Glomerular visceral epithelial cell (primary cell): ENCODE measurements around the gene HOXC5.
"Not testable (repeated sequence)": the region's sequence is repeated elsewhere in the genome, so short reads cannot be mapped to it uniquely, and the experiment has no call there.

ENCODE experiments used
- DNase-seq: peaks from one replicate; pipeline ENCODE4 v3.0.0-alpha.2; 2016; ENCODE audit errors: extremely low spot score

HOXC5 gene

DNA sequence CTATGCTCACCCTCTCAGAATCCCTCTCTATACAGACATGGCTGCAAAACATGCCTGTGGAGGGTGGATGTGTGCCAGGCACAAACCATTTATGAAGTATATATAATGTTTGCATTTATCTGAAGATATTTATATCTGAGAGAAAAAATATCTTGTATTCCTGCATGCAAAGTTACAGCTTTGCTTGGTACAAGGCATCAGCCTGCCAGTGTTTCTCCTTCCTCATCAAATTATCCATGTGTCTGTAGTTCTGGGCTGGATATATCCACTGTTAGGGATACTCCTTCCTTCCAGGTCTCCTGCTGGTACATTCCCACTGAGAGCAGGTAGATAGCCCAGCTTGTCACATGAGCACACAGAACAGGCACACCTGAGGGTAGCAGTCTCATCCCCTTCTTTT, 32.8 kb downstream of the HOXC5 start:
- DNase-seq: no peak

- DNase-seq: no peak
Measured at GRCh38 chr12:54066408-54066807, 33.6 kb downstream of the HOXC5 start.

GRCh38 chr12:54068418-54069070, 35.7 kb downstream of the HOXC5 start:
- no peak for DNase-seq

DNA sequence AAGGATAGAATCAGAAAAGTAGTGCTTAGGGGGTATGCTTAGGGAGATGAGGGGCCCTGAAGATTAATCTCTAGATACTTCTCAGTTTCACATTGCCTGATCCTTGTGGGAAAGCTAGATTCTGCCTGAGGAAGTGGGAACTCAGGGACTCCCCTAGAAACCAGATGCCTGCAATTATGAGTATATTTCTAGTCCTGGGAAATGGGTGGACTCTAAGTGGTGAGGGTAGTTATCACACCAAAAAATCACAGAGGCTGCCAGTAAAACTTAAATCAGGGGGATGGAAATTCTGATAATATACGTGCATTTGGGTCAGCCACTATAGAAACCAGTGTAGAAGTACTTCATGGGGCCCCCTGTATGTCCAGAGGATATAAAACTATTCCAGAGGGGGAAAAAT, 39.1 kb downstream of the HOXC5 start:
- DNase-seq: no peak

GRCh38 chr12:54074308-54074707, 41.5 kb downstream of the HOXC5 start:
- DNase-seq: no peak

- no peak for DNase-seq
Measured at GRCh38 chr12:54075409-54075808, 42.6 kb downstream of the HOXC5 start.

- no peak for DNase-seq
Measured at GRCh38 chr12:54075974-54076373, 43.1 kb downstream of the HOXC5 start.

- not testable (repeated sequence) for DNase-seq
Measured at GRCh38 chr12:54077843-54078242, 45.0 kb downstream of the HOXC5 start.

GRCh38 chr12:54079115-54079514, 46.3 kb downstream of the HOXC5 start:
- DNase-seq: not testable (repeated sequence)

GRCh38 chr12:54080008-54080924, 47.4 kb downstream of the HOXC5 start:
- DNase-seq: peak; percentile 38

- DNase-seq: peak; percentile 46
Measured at GRCh38 chr12:54081053-54081514, 48.2 kb downstream of the HOXC5 start.

GRCh38 chr12:54081581-54082396, 48.9 kb downstream of the HOXC5 start:
- DNase-seq: peak; percentile 47

DNA sequence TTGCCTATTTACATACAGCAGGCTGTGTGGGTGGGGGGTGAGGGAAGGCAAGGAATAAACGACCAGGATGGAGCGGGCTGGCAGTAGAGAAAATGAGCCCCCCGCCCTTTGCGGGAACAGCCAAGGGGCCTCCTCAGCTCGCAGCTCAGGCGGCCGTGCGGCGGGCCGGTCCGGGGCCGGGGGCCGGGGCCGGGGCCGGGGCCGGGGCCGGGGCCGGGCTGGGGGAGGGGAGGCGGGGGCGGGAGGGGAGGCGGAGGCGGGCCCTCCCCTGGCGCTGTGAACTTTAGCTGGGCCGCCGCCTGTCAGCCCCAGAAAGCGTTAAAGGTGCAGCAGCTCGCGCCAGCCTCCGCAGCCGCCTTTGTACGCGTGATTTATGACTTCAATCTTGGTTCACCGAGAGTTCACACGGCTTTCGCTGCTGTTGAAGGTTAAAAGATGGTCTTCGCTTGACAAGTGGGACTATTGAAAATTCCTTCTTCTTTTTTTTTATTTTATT, 49.6 kb downstream of the HOXC5 start:
- DNase-seq: peak; percentile 33
